ENCODE measurements around the gene SASH3.
A peak's percentile ranks its signal among the peaks of the same experiment; 100 is the strongest.

The SASH3 gene

DNA sequence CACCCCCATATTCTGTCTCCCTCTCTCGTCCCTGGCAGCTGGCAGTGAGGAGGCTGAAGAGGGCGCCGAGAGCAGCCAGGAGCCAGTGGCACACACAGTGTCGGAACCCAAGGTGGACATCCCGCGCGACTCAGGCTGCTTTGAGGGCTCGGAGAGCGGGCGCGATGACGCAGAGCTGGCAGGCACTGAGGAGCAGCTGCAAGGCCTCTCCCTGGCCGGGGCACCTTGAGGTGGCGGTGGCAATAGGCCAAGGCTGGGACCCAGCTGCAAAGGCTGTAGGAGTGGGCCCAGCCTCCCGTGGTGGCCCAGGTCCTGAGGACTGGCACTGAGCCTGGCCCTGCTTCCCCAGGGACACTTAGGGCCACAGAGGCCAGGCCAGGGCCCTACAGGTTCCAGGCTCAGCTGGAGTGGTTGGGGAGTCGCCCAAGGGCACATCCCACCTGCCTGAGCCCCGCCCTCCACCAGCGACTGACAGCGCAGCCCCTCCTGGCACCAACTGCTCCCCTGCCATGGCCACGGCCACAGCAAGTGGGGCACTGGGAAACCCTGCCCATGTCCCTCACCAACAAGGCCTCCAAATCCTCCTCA lies 13.9 kb downstream of the SASH3 start:
- POLR2A ChIA-PET, result interaction anchor here (1.4 kb wide), 1 partner anchor 16 kb away, joined by 6 read pairs; no protein-coding TSS in a partner anchor
- DNase-seq, result no peak
- Histone ChIP-seq H3K27me3 (replicated peaks in 2 of 5; ENCODE audit: control insufficient read depth in 4 of 5, insufficient read depth in 5 of 5, low read length in 4 of 5) (no peaks in the 10 kb centered on the region), H3K4me1 (ENCODE audit: control extremely low read depth in 1 of 4, control insufficient read depth in 4 of 4, insufficient read depth in 4 of 4, low read length in 3 of 4) (peaks cover 0 to 1% (median 0%) of the 10 kb centered on the region in 4 experiments), H3K27ac (ENCODE audit: insufficient read depth in 1 of 2, low read depth in 1 of 2, low read length in 2 of 2, poor library complexity in 1 of 2, severe bottlenecking in 2 of 2) (no peak overlapping the region), H3K9me3 (ENCODE audit: control extremely low read depth in 1 of 5, control insufficient read depth in 4 of 5, insufficient read depth in 2 of 5, low read depth in 1 of 5, low read length in 4 of 5) (no peaks in the 10 kb centered on the region), H3K36me3 (ENCODE audit: control insufficient read depth in 4 of 4, insufficient read depth in 4 of 4, low read length in 3 of 4) (peaks cover 12 to 76% (median 44%) of the 10 kb centered on the region in 4 experiments), H3K4me3 (ENCODE audit: control insufficient read depth in 1 of 7, extremely low read depth in 1 of 7, insufficient read depth in 4 of 7, low read depth in 2 of 7, low read length in 6 of 7) (no peak overlapping the region)
- CTCF ChIA-PET, result interaction anchor here (1.1 to 2.6 kb wide), 5 partner anchors 10 to 189 kb away, joined by 3 to 14 read pairs (median 5); no protein-coding TSS in a partner anchor
- 88% methylated on average over 11 of the region's 20 CpGs for WGBS (ENCODE audit: insufficient coverage)

GRCh38 chrX:129795584-129795983 lies 15.8 kb downstream of the SASH3 start:
- CTCF ChIA-PET, result interaction anchor here (0.8 to 2.6 kb wide), 6 partner anchors 8 to 187 kb away, joined by 3 to 14 read pairs (median 3); no protein-coding TSS in a partner anchor
- WGBS (ENCODE audit: insufficient coverage), result 82% methylated on average over 1 of the region's 1 CpG
- peaks cover 12 to 67% (median 40%) of the 10 kb centered on the region in 4 experiments for H3K36me3 ChIP-seq (ENCODE audit: control insufficient read depth in 4 of 4, insufficient read depth in 4 of 4, low read length in 3 of 4)

GRCh38 chrX:129797251-129797906 lies 17.6 kb downstream of the SASH3 start:
- ChIA-PET CTCF (interaction anchor here (0.9 to 2.1 kb wide), 4 partner anchors 20 to 41 kb away, joined by 3 to 7 read pairs (median 4); no protein-coding TSS in a partner anchor), POLR2A (no interaction called here)
- WGBS (ENCODE audit: insufficient coverage), result 92% methylated on average over 4 of the region's 4 CpGs
- H3K36me3 ChIP-seq (ENCODE audit: control insufficient read depth in 4 of 4, insufficient read depth in 4 of 4, low read length in 3 of 4), result peaks cover 10 to 50% (median 30%) of the 10 kb centered on the region in 4 experiments
- H3K4me3 ChIP-seq (ENCODE audit: control insufficient read depth in 1 of 7, extremely low read depth in 1 of 7, insufficient read depth in 4 of 7, low read depth in 2 of 7, low read length in 6 of 7), result no peak overlapping the region
- H3K4me1 ChIP-seq (ENCODE audit: control extremely low read depth in 1 of 4, control insufficient read depth in 4 of 4, insufficient read depth in 4 of 4, low read length in 3 of 4), result peaks cover 0 to 2% (median 0%) of the 10 kb centered on the region in 4 experiments
- no peak for DNase-seq
- no peak overlapping the region for H3K27ac ChIP-seq (ENCODE audit: insufficient read depth in 1 of 2, low read depth in 1 of 2, low read length in 2 of 2, poor library complexity in 1 of 2, severe bottlenecking in 2 of 2)
- no peaks in the 10 kb centered on the region for H3K9me3 ChIP-seq (ENCODE audit: control extremely low read depth in 1 of 5, control insufficient read depth in 4 of 5, insufficient read depth in 2 of 5, low read depth in 1 of 5, low read length in 4 of 5)
- H3K27me3 ChIP-seq (replicated peaks in 2 of 5; ENCODE audit: control insufficient read depth in 4 of 5, insufficient read depth in 5 of 5, low read length in 4 of 5), result no peaks in the 10 kb centered on the region

More at GRCh38 chrX:129795584-129795983, 15.8 kb downstream of the SASH3 start:
- DNase-seq, result no peak
- Histone ChIP-seq H3K4me3 (ENCODE audit: control insufficient read depth in 1 of 7, extremely low read depth in 1 of 7, insufficient read depth in 4 of 7, low read depth in 2 of 7, low read length in 6 of 7) (no peak overlapping the region), H3K27me3 (replicated peaks in 2 of 5; ENCODE audit: control insufficient read depth in 4 of 5, insufficient read depth in 5 of 5, low read length in 4 of 5) (no peaks in the 10 kb centered on the region), H3K27ac (ENCODE audit: insufficient read depth in 1 of 2, low read depth in 1 of 2, low read length in 2 of 2, poor library complexity in 1 of 2, severe bottlenecking in 2 of 2) (no peak overlapping the region), H3K4me1 (ENCODE audit: control extremely low read depth in 1 of 4, control insufficient read depth in 4 of 4, insufficient read depth in 4 of 4, low read length in 3 of 4) (peaks cover 0 to 2% (median 0%) of the 10 kb centered on the region in 4 experiments), H3K9me3 (ENCODE audit: control extremely low read depth in 1 of 5, control insufficient read depth in 4 of 5, insufficient read depth in 2 of 5, low read depth in 1 of 5, low read length in 4 of 5) (no peaks in the 10 kb centered on the region)
- POLR2A ChIA-PET, result interaction anchor here (1.1 kb wide), 1 partner anchor 36 kb away, joined by 3 read pairs; no protein-coding TSS in a partner anchor

GRCh38 chrX:129798456-129798855 lies 18.7 kb downstream of the SASH3 start:
- H3K36me3 ChIP-seq (ENCODE audit: control insufficient read depth in 4 of 4, insufficient read depth in 4 of 4, low read length in 3 of 4), result peaks cover 5 to 40% (median 24%) of the 10 kb centered on the region in 4 experiments
- no peaks in the 10 kb centered on the region for H3K9me3 ChIP-seq (ENCODE audit: control extremely low read depth in 1 of 5, control insufficient read depth in 4 of 5, insufficient read depth in 2 of 5, low read depth in 1 of 5, low read length in 4 of 5)
- no peak overlapping the region for H3K4me3 ChIP-seq (ENCODE audit: control insufficient read depth in 1 of 7, extremely low read depth in 1 of 7, insufficient read depth in 4 of 7, low read depth in 2 of 7, low read length in 6 of 7)
- H3K4me1 ChIP-seq (ENCODE audit: control extremely low read depth in 1 of 4, control insufficient read depth in 4 of 4, insufficient read depth in 4 of 4, low read length in 3 of 4), result peaks cover 0 to 2% (median 0%) of the 10 kb centered on the region in 4 experiments
- peak overlapping the region in 1 of 2 experiments; percentile 7 for H3K27ac ChIP-seq (ENCODE audit: insufficient read depth in 1 of 2, low read depth in 1 of 2, low read length in 2 of 2, poor library complexity in 1 of 2, severe bottlenecking in 2 of 2)
- CTCF ChIA-PET, result interaction anchor here (0.9 to 2.1 kb wide), 3 partner anchors 32 to 55 kb away, joined by 3 to 7 read pairs (median 3); no protein-coding TSS in a partner anchor
- POLR2A ChIA-PET, result interaction anchor here (1.5 kb wide), 1 partner anchor 19 kb away, joined by 3 read pairs; the partner anchor contains the start of gene SASH3
- no peaks in the 10 kb centered on the region for H3K27me3 ChIP-seq (replicated peaks in 2 of 5; ENCODE audit: control insufficient read depth in 4 of 5, insufficient read depth in 5 of 5, low read length in 4 of 5)
- DNase-seq, result no peak
- WGBS (ENCODE audit: insufficient coverage), result 100% methylated on average over 3 of the region's 3 CpGs

DNA sequence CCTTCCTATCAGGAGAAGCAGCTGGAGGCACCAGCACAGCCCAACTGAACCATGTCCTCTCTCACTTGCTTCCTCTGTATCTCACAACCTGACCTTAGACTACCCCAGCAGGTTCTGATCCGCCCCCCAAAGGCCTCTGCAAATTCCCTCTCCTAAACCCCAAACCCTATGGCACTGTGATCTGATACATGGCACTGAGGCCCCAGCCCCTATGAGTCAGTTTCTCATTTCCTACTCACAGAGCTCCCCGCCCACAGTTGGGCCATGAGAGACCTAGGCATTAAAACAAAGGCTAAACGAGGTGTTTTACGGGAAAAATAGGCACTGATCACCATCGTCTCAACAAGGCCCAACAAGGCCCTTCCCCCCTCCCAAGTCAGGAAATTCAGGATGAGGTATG lies 19.1 kb downstream of the SASH3 start:
- ChIA-PET POLR2A (interaction anchor here (1.5 kb wide), 1 partner anchor 19 kb away, joined by 3 read pairs; the partner anchor contains the start of gene SASH3), CTCF (interaction anchor here (1.1 to 2.1 kb wide), 3 partner anchors 40 to 55 kb away, joined by 3 to 7 read pairs (median 6); no protein-coding TSS in a partner anchor)
- no peaks in the 10 kb centered on the region for H3K9me3 ChIP-seq (ENCODE audit: control extremely low read depth in 1 of 5, control insufficient read depth in 4 of 5, insufficient read depth in 2 of 5, low read depth in 1 of 5, low read length in 4 of 5)
- no peaks in the 10 kb centered on the region for H3K27me3 ChIP-seq (replicated peaks in 2 of 5; ENCODE audit: control insufficient read depth in 4 of 5, insufficient read depth in 5 of 5, low read length in 4 of 5)
- 76% methylated on average over 4 of the region's 5 CpGs for WGBS (ENCODE audit: insufficient coverage)
- no peak overlapping the region for H3K4me3 ChIP-seq (ENCODE audit: control insufficient read depth in 1 of 7, extremely low read depth in 1 of 7, insufficient read depth in 4 of 7, low read depth in 2 of 7, low read length in 6 of 7)
- peaks cover 5 to 36% (median 20%) of the 10 kb centered on the region in 4 experiments for H3K36me3 ChIP-seq (ENCODE audit: control insufficient read depth in 4 of 4, insufficient read depth in 4 of 4, low read length in 3 of 4)
- DNase-seq, result no peak
- H3K27ac ChIP-seq (ENCODE audit: insufficient read depth in 1 of 2, low read depth in 1 of 2, low read length in 2 of 2, poor library complexity in 1 of 2, severe bottlenecking in 2 of 2), result peak overlapping the region in 1 of 2 experiments; percentile 7
- H3K4me1 ChIP-seq (ENCODE audit: control extremely low read depth in 1 of 4, control insufficient read depth in 4 of 4, insufficient read depth in 4 of 4, low read length in 3 of 4), result peaks cover 0 to 2% (median 0%) of the 10 kb centered on the region in 4 experiments

DNA sequence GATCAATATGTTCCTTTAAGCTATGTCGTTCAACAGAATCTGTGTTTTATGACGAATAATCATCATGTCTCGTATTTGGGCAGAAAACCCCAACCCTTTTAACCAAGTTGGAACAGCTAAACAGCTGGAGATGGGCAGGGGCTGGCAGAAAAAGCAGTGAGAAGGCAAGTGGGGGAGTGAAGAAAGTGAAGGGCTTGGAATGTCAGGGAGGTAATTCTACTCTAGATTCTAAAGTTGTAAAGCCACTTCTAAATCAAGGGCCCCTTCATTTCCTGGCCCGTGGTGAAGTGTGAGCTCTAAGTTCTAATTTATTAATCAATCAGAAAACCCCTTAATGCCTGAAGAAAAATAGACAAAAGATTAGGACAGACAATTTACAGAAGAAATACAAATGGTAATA lies 20.4 kb downstream of the SASH3 start:
- ChIA-PET CTCF (no interaction called here), POLR2A (interaction anchor here (0.6 kb wide), 1 partner anchor 15 kb away, joined by 3 read pairs; no protein-coding TSS in a partner anchor)
- Histone ChIP-seq H3K27ac (ENCODE audit: insufficient read depth in 1 of 2, low read depth in 1 of 2, low read length in 2 of 2, poor library complexity in 1 of 2, severe bottlenecking in 2 of 2) (no peak overlapping the region), H3K9me3 (ENCODE audit: control extremely low read depth in 1 of 5, control insufficient read depth in 4 of 5, insufficient read depth in 2 of 5, low read depth in 1 of 5, low read length in 4 of 5) (no peaks in the 10 kb centered on the region), H3K4me1 (ENCODE audit: control extremely low read depth in 1 of 4, control insufficient read depth in 4 of 4, insufficient read depth in 4 of 4, low read length in 3 of 4) (peaks cover 0 to 8% (median 3%) of the 10 kb centered on the region in 4 experiments), H3K4me3 (ENCODE audit: control insufficient read depth in 1 of 7, extremely low read depth in 1 of 7, insufficient read depth in 4 of 7, low read depth in 2 of 7, low read length in 6 of 7) (no peak overlapping the region), H3K27me3 (replicated peaks in 2 of 5; ENCODE audit: control insufficient read depth in 4 of 5, insufficient read depth in 5 of 5, low read length in 4 of 5) (no peaks in the 10 kb centered on the region), H3K36me3 (ENCODE audit: control insufficient read depth in 4 of 4, insufficient read depth in 4 of 4, low read length in 3 of 4) (peaks cover 5 to 23% (median 13%) of the 10 kb centered on the region in 4 experiments)
- WGBS (ENCODE audit: insufficient coverage), result no CpG with 5 or more reads among the region's 4 CpGs
- DNase-seq, result no peak

All from common myeloid progenitor, CD34-positive (primary cell).